Sigmoid colon (tissue), 4 donors: ENCODE results near the gene SAA4.
"Not testable (repeated sequence)": the region's sequence is repeated elsewhere in the genome, so short reads cannot be mapped to it uniquely, and the experiment has no call there.

ENCODE experiments used
- POLR2AphosphoS5 ChIP-seq, 4 donors: sonication (generic); formaldehyde crosslinking; IDR thresholded peaks; one replicate each; pipeline ENCODE4 v1.6.1; 2017; ENCODE audit warnings: antibody characterized with exemption in 4 of 4
- TF ChIP-seq, protein P1 (sequence below), 4 experiments: fragments of 450-650 bp in 3 of 4; fragments of 200-600 bp in 1 of 4; IDR thresholded peaks; one replicate each; pipeline ENCODE4 v1.5.1; 2016 to 2019; ENCODE audit warnings: antibody characterized with exemption in 4 of 4, mild to moderate bottlenecking in 3 of 4, moderate library complexity in 2 of 4

DNA sequence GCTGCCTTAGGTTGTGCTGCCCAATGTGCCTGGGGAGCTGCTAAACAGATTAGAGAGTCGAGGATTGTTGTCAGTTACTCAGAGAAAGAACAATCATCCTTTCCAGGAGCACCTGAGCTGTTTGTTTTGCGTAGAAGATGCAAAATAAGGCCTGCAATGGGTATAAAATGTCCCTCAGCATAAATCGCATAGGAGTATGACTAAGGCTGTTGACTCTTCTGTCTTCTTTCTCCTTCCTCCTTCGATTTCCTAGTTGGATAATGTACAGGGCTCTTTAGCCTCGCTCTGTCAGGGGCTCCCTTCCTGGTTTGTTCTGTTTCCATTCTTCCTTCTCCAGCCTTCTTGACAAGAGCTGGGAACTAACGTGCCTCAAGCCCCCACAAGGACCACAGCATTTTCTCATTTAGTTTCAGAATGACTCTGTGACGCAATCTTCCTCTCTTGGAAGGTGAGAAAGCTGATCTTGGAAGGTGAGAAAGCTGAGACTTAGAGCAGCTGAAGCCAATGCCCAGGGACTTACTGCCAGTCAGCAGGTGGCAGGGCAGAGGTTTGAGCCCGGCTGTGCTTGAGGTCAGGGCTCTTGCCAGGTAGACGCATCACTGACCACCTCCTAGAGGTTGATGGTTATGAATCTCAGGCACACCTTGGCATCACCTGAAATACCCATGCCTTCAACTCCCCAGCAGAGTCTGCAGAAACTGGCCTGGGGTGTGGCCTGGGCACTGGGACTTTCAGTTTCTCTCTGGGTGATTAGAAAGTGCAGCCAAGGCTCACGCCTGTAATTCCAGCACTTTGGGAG, 30.9 kb upstream of the SAA4 start:
- TF ChIP-seq, protein P1, sequence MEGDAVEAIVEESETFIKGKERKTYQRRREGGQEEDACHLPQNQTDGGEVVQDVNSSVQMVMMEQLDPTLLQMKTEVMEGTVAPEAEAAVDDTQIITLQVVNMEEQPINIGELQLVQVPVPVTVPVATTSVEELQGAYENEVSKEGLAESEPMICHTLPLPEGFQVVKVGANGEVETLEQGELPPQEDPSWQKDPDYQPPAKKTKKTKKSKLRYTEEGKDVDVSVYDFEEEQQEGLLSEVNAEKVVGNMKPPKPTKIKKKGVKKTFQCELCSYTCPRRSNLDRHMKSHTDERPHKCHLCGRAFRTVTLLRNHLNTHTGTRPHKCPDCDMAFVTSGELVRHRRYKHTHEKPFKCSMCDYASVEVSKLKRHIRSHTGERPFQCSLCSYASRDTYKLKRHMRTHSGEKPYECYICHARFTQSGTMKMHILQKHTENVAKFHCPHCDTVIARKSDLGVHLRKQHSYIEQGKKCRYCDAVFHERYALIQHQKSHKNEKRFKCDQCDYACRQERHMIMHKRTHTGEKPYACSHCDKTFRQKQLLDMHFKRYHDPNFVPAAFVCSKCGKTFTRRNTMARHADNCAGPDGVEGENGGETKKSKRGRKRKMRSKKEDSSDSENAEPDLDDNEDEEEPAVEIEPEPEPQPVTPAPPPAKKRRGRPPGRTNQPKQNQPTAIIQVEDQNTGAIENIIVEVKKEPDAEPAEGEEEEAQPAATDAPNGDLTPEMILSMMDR (IDR thresholded peaks at IDR 0.05), result not testable (repeated sequence)
- not testable (repeated sequence) for TF ChIP-seq POLR2AphosphoS5 (IDR thresholded peaks at IDR 0.05)
